ENCODE data around the gene NDUFS3. TPM values are rescaled to one million over a fixed set of nuclear protein-coding genes. Genes with fewer than 3 reads are reported as not detected.

Gene NDUFS3
- total RNA-seq, 1 experiment from 2014 or later = 135 TPM

GRCh38 chr11:47551086-47551485, 27.8 kb upstream of the NDUFS3 start:
- ChIA-PET CTCF (interaction anchor here (0.7 to 1.0 kb wide), 2 partner anchors 11 to 42 kb away, joined by 3 read pairs; no protein-coding TSS in a partner anchor), POLR2A (interaction anchor here (0.7 to 1.2 kb wide), 3 partner anchors 18 to 1617 kb away, joined by 6 to 13 read pairs (median 11); partner anchors contain the start of genes KBTBD4 and NDUFS3)
- Histone ChIP-seq H3K36me3 (ENCODE audit: control insufficient read depth, insufficient read depth, low read length) (peaks cover 15% of the 10 kb centered on the region), H3K4me3 (ENCODE audit: low read depth in 2 of 2, low read length in 2 of 2) (peak overlapping the region; percentile 75 to 97), H3K27ac (ENCODE audit: low read length) (peak overlapping the region; percentile 98), H3K9me3 (ENCODE audit: control insufficient read depth, insufficient read depth, low read depth, low read length) (no peaks in the 10 kb centered on the region), H3K27me3 (ENCODE audit: control insufficient read depth, insufficient read depth, low read length) (no peaks in the 10 kb centered on the region), H3K4me1 (ENCODE audit: control insufficient read depth, insufficient read depth, low read length) (peaks cover 19% of the 10 kb centered on the region)
- peak; percentile 25 for DNase-seq (ENCODE audit: low read depth, low spot score)
- TF ChIP-seq POLR2AphosphoS5 (IDR thresholded peaks at IDR 0.05; ENCODE audit: low read depth, low read length) = no peak
- TF ChIP-seq, protein P1, sequence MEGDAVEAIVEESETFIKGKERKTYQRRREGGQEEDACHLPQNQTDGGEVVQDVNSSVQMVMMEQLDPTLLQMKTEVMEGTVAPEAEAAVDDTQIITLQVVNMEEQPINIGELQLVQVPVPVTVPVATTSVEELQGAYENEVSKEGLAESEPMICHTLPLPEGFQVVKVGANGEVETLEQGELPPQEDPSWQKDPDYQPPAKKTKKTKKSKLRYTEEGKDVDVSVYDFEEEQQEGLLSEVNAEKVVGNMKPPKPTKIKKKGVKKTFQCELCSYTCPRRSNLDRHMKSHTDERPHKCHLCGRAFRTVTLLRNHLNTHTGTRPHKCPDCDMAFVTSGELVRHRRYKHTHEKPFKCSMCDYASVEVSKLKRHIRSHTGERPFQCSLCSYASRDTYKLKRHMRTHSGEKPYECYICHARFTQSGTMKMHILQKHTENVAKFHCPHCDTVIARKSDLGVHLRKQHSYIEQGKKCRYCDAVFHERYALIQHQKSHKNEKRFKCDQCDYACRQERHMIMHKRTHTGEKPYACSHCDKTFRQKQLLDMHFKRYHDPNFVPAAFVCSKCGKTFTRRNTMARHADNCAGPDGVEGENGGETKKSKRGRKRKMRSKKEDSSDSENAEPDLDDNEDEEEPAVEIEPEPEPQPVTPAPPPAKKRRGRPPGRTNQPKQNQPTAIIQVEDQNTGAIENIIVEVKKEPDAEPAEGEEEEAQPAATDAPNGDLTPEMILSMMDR (IDR thresholded peaks at IDR 0.05) = no peak
- TF ChIP-seq REST (IDR thresholded peaks at IDR 0.05; ENCODE audit: insufficient read depth in 1 of 2, low read depth in 2 of 2, low read length in 1 of 2) = no peak
- BruUV-seq (replicated peaks) = no TSS peak
- intact Hi-C loops (cut with micrococcal nuclease; ENCODE audit: unreplicated experiment) = no loop called here
- in situ Hi-C loops (cut with HindIII; ENCODE audit: low pct_unique_long_range_greater_than_20kb, low sequenced_read_pairs) = no loop called here
- ATAC-seq = no peak

- BruUV-seq (replicated peaks) = no TSS peak
- Histone ChIP-seq H3K4me1 (ENCODE audit: control insufficient read depth, insufficient read depth, low read length) (peaks cover 19% of the 10 kb centered on the region), H3K4me3 (ENCODE audit: low read depth in 2 of 2, low read length in 2 of 2) (peak overlapping the region; percentile 75 to 97), H3K27ac (ENCODE audit: low read length) (peak overlapping the region; percentile 98), H3K36me3 (ENCODE audit: control insufficient read depth, insufficient read depth, low read length) (peaks cover 15% of the 10 kb centered on the region), H3K9me3 (ENCODE audit: control insufficient read depth, insufficient read depth, low read depth, low read length) (no peaks in the 10 kb centered on the region), H3K27me3 (ENCODE audit: control insufficient read depth, insufficient read depth, low read length) (no peaks in the 10 kb centered on the region)
- DNase-seq (ENCODE audit: low read depth, low spot score) (no peak), ATAC-seq (peak; percentile 31)
- intact Hi-C loops (cut with micrococcal nuclease; ENCODE audit: unreplicated experiment) = no loop called here
- ChIA-PET CTCF (interaction anchor here (0.7 kb wide), 2 partner anchors 30 to 170 kb away, joined by 8 to 11 read pairs; no protein-coding TSS in a partner anchor), POLR2A (interaction anchor here (0.7 to 1.2 kb wide), 4 partner anchors 17 to 1618 kb away, joined by 6 to 13 read pairs (median 9); partner anchors contain the start of genes KBTBD4 and NDUFS3)
- TF ChIP-seq, protein P1 (IDR thresholded peaks at IDR 0.05) = no peak
- TF ChIP-seq TCF7L2 (IDR thresholded peaks at IDR 0.05; ENCODE audit: low read depth, low read length) = 0 out of 2 replicates have a peak, but pooled peaks have one; percentile 12
- TF ChIP-seq POLR2AphosphoS5 (IDR thresholded peaks at IDR 0.05; ENCODE audit: low read depth, low read length) = no peak
- TF ChIP-seq SIN3A (IDR thresholded peaks at IDR 0.05; ENCODE audit: borderline replicate concordance, insufficient read depth, low read depth, low read length) = no peak
- TF ChIP-seq REST (IDR thresholded peaks at IDR 0.05; ENCODE audit: insufficient read depth in 1 of 2, low read depth in 2 of 2, low read length in 1 of 2) = no peak
- in situ Hi-C loops (cut with HindIII; ENCODE audit: low pct_unique_long_range_greater_than_20kb, low sequenced_read_pairs) = no loop called here
Observed at GRCh38 chr11:47552056-47552565, 26.8 kb upstream of the NDUFS3 start.
